Peyer's patch (tissue), 4 donors: ENCODE results near the gene TUBB8B.
"Not testable (repeated sequence)": the region's sequence is repeated elsewhere in the genome, so short reads cannot be mapped to it uniquely, and the experiment has no call there.

Experiments
- POLR2A ChIP-seq, 2 donors: fragments of 450-650 bp; IDR thresholded peaks; one replicate each; pipeline ENCODE4 v1.5.1; 2017; ENCODE audit warnings: antibody characterized with exemption in 2 of 2, mild to moderate bottlenecking in 2 of 2, moderate library complexity in 2 of 2
- TF ChIP-seq, protein P1 (sequence below), 6 experiments: fragments of 450-650 bp in 4 of 6; fragments of 200-600 bp in 2 of 6; sonication (generic) in 1 of 6; IDR thresholded peaks; one replicate each; pipeline ENCODE4 v1.5.1; 2017 to 2019; ENCODE audit warnings: antibody characterized with exemption in 6 of 6, mild to moderate bottlenecking in 3 of 6, moderate library complexity in 1 of 6

- TF ChIP-seq, protein P1, sequence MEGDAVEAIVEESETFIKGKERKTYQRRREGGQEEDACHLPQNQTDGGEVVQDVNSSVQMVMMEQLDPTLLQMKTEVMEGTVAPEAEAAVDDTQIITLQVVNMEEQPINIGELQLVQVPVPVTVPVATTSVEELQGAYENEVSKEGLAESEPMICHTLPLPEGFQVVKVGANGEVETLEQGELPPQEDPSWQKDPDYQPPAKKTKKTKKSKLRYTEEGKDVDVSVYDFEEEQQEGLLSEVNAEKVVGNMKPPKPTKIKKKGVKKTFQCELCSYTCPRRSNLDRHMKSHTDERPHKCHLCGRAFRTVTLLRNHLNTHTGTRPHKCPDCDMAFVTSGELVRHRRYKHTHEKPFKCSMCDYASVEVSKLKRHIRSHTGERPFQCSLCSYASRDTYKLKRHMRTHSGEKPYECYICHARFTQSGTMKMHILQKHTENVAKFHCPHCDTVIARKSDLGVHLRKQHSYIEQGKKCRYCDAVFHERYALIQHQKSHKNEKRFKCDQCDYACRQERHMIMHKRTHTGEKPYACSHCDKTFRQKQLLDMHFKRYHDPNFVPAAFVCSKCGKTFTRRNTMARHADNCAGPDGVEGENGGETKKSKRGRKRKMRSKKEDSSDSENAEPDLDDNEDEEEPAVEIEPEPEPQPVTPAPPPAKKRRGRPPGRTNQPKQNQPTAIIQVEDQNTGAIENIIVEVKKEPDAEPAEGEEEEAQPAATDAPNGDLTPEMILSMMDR (IDR thresholded peaks at IDR 0.05), result not testable (repeated sequence)
- TF ChIP-seq POLR2A (IDR thresholded peaks at IDR 0.05), result not testable (repeated sequence)
Observed at GRCh38 chr18:12773-13172, 36.6 kb downstream of the TUBB8B start.
